ENCODE results near the gene ALDH3B2.
"Not testable (repeated sequence)": the region's sequence is repeated elsewhere in the genome, so short reads cannot be mapped to it uniquely, and the experiment has no call there.

ALDH3B2 gene

DNA sequence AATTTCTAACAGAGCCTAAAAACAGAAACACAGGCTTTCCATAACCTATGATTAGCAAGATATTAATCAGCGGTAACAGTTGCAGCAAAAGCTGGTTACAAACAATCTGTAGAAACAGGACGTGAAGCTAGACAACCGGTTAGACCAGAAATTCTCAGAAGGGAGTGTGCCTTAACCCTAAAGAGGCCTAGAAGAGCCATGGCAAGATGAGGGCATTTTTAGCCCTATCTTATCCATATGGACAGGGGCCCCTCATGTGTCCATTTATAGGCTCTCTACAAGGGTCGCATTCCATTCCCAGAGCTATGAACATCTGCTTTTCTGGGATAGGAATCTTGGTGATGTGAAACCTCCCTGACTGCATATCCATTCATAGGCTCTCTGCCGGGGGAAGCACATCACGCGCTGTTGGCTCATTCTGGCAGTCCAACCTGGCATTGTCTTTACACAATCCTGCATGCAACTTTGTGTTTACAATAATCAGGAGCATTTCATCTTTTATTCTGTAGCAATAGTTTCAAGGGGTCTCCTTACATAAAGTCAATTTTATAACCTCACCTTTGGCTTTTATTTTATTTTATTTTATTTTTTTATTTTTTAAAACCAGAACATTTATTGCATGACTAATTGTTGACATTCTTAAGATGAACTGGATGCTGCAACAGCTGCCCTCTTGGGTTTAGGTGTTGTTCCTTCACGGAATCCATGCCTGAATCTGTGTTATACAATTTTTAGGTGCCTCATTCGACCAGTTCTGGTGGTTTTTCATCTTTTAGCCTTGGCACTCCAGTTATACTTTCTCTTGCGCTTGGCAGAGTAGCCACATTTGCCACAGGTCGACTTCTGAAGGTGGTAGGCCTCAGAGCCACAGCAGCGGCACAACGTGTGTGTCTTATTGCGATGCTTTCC is 8.0 kb upstream of the ALDH3B2 start:
- H3K4me3 ChIP-seq (ENCODE audit: low read length); H3K4me1 ChIP-seq (ENCODE audit: control insufficient read depth, insufficient read depth, low read length); H3K36me3 ChIP-seq (ENCODE audit: insufficient read depth, low read length); H3K9ac ChIP-seq (ENCODE audit: low read depth, low read length); H3K4me2 ChIP-seq (ENCODE audit: low read length); H3K9me3 ChIP-seq (replicated peaks; ENCODE audit: low read length): not testable (repeated sequence)
- H3K27me3 ChIP-seq (ENCODE audit: control insufficient read depth, insufficient read depth, low read length), result peaks cover 34% of the 10 kb centered on the region

DNA sequence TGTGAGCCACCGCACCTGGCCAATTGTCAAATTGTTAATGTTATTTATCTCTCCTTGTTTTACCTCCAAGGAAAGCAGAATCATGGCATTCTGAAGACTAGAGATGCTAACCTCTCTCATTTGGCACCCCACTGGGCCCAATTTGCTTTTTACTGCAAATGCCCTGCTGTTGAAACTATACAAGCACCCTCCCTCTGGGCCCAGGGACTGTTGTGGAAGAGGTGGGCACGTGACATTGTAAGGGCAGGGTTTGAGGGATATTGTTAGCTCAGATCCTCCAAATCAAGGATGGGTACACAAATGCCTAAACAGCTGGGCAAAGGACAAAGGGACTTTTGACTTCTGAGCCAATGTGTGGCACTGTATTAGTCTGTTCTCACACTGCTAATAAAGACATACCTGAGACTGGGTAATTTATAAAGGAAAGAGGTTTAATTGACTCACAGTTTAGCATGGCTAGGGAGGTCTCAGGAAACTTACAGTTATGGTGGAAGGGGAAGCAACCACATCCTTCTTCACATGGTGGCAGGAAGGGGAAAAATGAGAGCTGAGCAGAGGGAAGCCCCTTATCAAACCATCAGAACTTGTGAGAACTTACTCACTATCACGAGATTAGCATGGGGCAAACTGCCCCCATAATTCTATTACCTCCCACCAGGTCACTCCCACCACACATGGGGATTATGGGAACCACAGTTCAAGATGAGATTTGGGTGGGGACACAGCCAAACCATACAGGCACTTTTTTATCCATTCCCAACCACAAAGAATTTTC is 6.5 kb upstream of the ALDH3B2 start:
- H3K27me3 ChIP-seq (ENCODE audit: control insufficient read depth, insufficient read depth, low read length), result peaks cover 33% of the 10 kb centered on the region
- H3K9ac ChIP-seq (ENCODE audit: low read depth, low read length), result no peak overlapping the region
- no peaks in the 10 kb centered on the region for H3K9me3 ChIP-seq (replicated peaks; ENCODE audit: low read length)
- no peak overlapping the region for H3K4me2 ChIP-seq (ENCODE audit: low read length)
- no peaks in the 10 kb centered on the region for H3K36me3 ChIP-seq (ENCODE audit: insufficient read depth, low read length)
- no peak overlapping the region for H3K4me3 ChIP-seq (ENCODE audit: low read length)
- no peaks in the 10 kb centered on the region for H3K4me1 ChIP-seq (ENCODE audit: control insufficient read depth, insufficient read depth, low read length)

DNA sequence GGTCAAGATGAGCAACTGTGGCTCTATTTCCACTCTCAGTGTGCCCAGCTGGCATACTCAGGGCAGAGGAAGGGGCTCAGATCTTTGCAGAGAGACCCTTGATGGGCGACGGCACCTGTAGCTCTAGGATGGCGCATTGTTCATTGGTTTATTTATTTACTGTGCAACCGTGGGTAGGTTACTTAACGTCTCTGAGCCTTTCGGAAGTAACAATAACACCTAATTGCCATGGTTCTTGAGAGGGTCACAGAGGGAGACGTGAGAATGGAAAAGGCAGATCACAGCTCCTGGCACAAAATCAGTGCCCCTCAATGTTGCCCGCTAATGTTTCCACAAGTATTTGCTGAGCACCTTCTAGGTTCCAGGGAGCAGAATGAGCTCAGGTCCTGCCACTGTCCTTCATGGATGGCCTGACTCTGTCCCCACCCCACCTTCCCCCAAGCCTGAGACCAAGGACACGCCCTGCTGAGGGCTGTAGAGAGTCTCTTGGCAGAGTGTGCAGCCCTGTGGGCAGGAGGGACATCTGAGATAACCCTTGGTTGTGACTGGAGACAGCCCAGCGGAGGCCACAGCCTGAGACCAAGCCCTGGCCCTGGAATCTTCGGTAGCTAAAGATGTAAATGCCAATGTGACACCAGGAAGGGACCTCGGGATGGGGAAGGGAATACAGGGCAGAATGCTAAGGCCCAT is 780 bp upstream of the ALDH3B2 start:
- no peaks in the 10 kb centered on the region for H3K4me1 ChIP-seq (ENCODE audit: control insufficient read depth, insufficient read depth, low read length)
- peaks cover 43% of the 10 kb centered on the region for H3K27me3 ChIP-seq (ENCODE audit: control insufficient read depth, insufficient read depth, low read length)
- no peaks in the 10 kb centered on the region for H3K36me3 ChIP-seq (ENCODE audit: insufficient read depth, low read length)
- H3K9ac ChIP-seq (ENCODE audit: low read depth, low read length), result no peak overlapping the region
- H3K9me3 ChIP-seq (replicated peaks; ENCODE audit: low read length), result no peaks in the 10 kb centered on the region
- no peak overlapping the region for H3K4me2 ChIP-seq (ENCODE audit: low read length)
- no peak overlapping the region for H3K4me3 ChIP-seq (ENCODE audit: low read length)

DNA sequence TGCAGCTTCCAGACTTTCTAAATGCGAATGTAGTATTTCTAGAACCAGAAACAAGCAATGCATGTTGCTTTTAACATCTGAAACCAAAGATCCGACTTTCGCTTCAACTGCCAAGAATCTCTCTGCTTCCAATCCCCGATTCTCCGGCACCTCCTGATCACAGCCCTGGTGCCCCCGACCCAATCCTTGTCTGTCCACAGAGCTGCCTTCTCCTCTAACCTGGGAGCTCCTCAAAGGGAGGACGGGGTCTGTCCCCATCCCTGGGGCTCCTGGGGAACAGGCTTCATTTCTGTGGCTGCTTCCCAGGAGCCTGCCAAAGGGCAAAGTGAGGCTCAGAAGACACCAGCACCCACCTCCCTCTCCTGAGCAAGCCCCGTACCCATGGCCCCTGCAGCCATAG is 521 bp downstream of the ALDH3B2 start:
- no peaks in the 10 kb centered on the region for H3K9me3 ChIP-seq (replicated peaks; ENCODE audit: low read length)
- no peak overlapping the region for H3K4me2 ChIP-seq (ENCODE audit: low read length)
- H3K9ac ChIP-seq (ENCODE audit: low read depth, low read length), result no peak overlapping the region
- H3K4me3 ChIP-seq (ENCODE audit: low read length), result no peak overlapping the region
- no peaks in the 10 kb centered on the region for H3K4me1 ChIP-seq (ENCODE audit: control insufficient read depth, insufficient read depth, low read length)
- H3K36me3 ChIP-seq (ENCODE audit: insufficient read depth, low read length), result no peaks in the 10 kb centered on the region
- peaks cover 43% of the 10 kb centered on the region for H3K27me3 ChIP-seq (ENCODE audit: control insufficient read depth, insufficient read depth, low read length)

DNA sequence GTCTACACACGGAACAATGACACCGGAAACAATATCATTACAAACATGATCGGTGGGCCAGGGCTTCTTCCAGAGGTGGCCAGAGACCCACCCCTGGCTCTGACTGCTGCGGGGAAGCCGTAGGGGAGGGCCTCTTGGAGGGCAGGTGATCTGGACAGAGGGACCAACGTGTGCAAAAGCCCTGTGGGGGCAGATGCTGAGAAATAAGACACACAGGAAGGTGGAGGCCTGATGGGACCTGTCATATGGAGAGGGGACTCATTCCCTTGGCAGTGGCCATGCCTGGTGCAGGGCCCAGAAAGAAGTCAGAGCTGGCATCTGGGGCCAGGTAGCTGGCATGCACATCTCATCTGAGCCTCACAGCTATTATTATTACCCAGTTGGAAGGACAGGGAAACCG is 1.1 kb downstream of the ALDH3B2 start:
- no peak overlapping the region for H3K4me3 ChIP-seq (ENCODE audit: low read length)
- no peaks in the 10 kb centered on the region for H3K36me3 ChIP-seq (ENCODE audit: insufficient read depth, low read length)
- H3K4me2 ChIP-seq (ENCODE audit: low read length), result no peak overlapping the region
- H3K9ac ChIP-seq (ENCODE audit: low read depth, low read length), result no peak overlapping the region
- H3K27me3 ChIP-seq (ENCODE audit: control insufficient read depth, insufficient read depth, low read length), result peaks cover 43% of the 10 kb centered on the region
- H3K9me3 ChIP-seq (replicated peaks; ENCODE audit: low read length), result no peaks in the 10 kb centered on the region
- no peaks in the 10 kb centered on the region for H3K4me1 ChIP-seq (ENCODE audit: control insufficient read depth, insufficient read depth, low read length)

DNA sequence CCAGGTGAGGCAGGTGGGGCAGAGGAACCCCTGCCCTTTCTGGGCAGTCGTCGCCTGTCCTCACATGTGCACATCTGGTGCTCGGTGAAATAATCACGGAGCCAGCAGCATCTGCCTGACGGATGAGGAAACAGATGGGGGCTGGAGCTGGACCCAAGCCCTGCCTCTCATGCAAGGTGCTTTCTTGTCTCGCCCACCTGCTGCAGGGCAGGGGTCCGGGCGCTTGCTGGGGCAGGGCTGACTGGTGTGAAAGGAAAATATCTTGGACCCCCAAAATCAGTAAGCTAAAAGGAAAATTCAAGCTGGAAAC is 3.3 kb downstream of the ALDH3B2 start:
- H3K4me1 ChIP-seq (ENCODE audit: control insufficient read depth, insufficient read depth, low read length), result no peaks in the 10 kb centered on the region
- no peaks in the 10 kb centered on the region for H3K36me3 ChIP-seq (ENCODE audit: insufficient read depth, low read length)
- no peak overlapping the region for H3K9ac ChIP-seq (ENCODE audit: low read depth, low read length)
- no peaks in the 10 kb centered on the region for H3K9me3 ChIP-seq (replicated peaks; ENCODE audit: low read length)
- peaks cover 32% of the 10 kb centered on the region for H3K27me3 ChIP-seq (ENCODE audit: control insufficient read depth, insufficient read depth, low read length)
- H3K4me2 ChIP-seq (ENCODE audit: low read length), result no peak overlapping the region
- no peak overlapping the region for H3K4me3 ChIP-seq (ENCODE audit: low read length)

DNA sequence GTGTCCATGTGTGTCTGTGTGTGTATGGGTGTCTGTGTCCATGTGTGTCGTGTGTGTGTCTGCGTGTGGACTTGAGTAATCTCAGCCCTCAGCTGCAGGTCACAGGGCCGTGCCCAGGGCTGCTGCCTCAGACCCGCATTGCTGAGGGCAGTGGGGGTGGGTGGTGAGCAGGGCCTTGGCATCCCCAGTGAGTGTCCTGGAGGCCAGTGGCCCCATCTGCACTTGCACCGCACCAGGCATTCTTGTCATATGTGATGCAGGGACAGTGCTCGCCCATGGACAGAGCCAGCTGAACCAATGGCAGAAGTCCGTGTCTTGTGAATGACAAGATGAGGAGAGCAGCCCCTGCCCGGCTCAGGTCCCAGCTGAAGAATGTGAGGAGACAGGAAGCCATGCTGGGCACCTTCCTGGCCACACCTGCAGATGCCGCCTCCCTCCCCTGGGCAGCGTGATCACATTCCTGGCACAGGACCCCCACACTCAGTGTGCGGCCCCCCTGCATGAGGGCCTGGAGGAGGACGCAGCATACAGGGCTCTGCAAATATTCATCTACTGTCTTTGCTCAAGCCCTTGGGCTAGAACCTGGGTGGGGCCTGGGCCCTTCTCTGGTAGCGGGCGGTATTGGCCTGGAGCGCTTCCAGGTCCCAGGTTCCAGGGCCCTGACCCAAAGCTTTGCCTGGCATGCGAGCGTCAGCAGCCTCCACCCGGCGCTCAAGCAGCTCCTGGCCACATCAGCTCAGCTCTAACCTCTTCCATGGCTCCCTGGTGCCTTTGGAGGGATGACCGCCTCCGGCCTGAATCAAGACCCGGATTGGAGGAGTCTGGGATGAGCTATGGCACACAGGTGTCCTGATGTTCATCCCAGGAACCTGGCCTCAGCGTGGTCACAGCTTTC is 3.9 kb downstream of the ALDH3B2 start:
- Histone ChIP-seq H3K4me3 (ENCODE audit: low read length) (no peak overlapping the region), H3K27me3 (ENCODE audit: control insufficient read depth, insufficient read depth, low read length) (peaks cover 29% of the 10 kb centered on the region), H3K4me1 (ENCODE audit: control insufficient read depth, insufficient read depth, low read length) (no peaks in the 10 kb centered on the region), H3K9me3 (replicated peaks; ENCODE audit: low read length) (no peaks in the 10 kb centered on the region), H3K4me2 (ENCODE audit: low read length) (no peak overlapping the region), H3K36me3 (ENCODE audit: insufficient read depth, low read length) (no peaks in the 10 kb centered on the region), H3K9ac (ENCODE audit: low read depth, low read length) (no peak overlapping the region)

DNA sequence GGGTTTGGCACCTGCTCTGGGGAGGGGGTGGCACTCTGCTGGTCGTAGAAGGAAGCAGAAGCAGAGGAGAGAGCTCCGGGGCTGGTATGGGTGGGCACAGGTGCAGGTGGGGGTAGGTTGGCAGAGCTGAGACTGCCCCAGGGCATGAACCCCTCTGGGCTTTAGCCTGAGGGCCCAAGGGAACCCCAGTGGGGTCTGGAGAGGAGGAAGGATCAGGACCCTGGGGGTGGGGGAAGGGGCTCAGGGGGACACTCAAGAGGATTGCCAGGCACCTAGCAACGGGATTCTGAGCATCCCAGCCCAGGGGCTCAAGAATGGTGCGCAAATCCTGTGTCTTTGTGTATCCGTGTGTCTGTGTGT is 6.3 kb downstream of the ALDH3B2 start:
- Histone ChIP-seq H3K4me3 (ENCODE audit: low read length) (no peak overlapping the region), H3K4me2 (ENCODE audit: low read length) (no peak overlapping the region), H3K4me1 (ENCODE audit: control insufficient read depth, insufficient read depth, low read length) (no peaks in the 10 kb centered on the region), H3K27me3 (ENCODE audit: control insufficient read depth, insufficient read depth, low read length) (peaks cover 5% of the 10 kb centered on the region), H3K36me3 (ENCODE audit: insufficient read depth, low read length) (no peaks in the 10 kb centered on the region), H3K9me3 (replicated peaks; ENCODE audit: low read length) (no peaks in the 10 kb centered on the region), H3K9ac (ENCODE audit: low read depth, low read length) (no peak overlapping the region)

DNA sequence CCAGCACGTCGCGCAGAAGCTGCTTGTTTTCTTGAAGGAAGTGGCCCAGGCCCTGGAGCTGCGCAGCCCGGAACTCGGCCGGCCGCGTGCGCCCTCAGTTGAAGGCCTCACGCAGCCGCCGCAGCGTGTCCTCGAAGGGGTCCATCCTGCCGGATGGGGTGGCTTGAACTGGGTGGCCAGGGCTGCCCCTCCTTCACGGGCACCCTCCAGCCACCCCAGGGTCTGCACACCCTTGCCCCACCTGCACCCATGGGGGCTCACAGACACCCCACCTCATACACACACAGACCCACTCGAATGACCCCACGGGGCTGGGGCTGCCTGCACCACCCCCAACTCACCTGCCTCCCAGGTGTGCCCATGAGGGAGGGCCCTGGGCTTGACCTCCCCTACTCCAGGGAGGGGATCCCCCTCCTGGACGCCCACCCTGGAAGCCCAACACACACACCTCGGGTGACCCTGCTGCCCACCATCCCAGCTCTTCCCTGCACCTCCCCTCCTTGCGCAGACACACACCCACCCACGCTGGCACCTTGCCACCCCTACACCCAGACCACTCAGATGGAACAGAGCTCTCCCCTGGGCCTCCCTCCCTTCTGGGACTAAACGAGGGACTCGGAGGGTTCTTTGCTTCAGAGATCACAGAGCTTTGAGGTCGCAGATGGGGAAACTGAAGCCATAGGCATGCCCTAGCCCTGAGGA is 6.8 kb downstream of the ALDH3B2 start:
- H3K4me2 ChIP-seq (ENCODE audit: low read length), result no peak overlapping the region
- H3K4me3 ChIP-seq (ENCODE audit: low read length), result no peak overlapping the region
- peaks cover 5% of the 10 kb centered on the region for H3K27me3 ChIP-seq (ENCODE audit: control insufficient read depth, insufficient read depth, low read length)
- H3K9ac ChIP-seq (ENCODE audit: low read depth, low read length), result no peak overlapping the region
- no peaks in the 10 kb centered on the region for H3K4me1 ChIP-seq (ENCODE audit: control insufficient read depth, insufficient read depth, low read length)
- no peaks in the 10 kb centered on the region for H3K9me3 ChIP-seq (replicated peaks; ENCODE audit: low read length)
- no peaks in the 10 kb centered on the region for H3K36me3 ChIP-seq (ENCODE audit: insufficient read depth, low read length)

DNA sequence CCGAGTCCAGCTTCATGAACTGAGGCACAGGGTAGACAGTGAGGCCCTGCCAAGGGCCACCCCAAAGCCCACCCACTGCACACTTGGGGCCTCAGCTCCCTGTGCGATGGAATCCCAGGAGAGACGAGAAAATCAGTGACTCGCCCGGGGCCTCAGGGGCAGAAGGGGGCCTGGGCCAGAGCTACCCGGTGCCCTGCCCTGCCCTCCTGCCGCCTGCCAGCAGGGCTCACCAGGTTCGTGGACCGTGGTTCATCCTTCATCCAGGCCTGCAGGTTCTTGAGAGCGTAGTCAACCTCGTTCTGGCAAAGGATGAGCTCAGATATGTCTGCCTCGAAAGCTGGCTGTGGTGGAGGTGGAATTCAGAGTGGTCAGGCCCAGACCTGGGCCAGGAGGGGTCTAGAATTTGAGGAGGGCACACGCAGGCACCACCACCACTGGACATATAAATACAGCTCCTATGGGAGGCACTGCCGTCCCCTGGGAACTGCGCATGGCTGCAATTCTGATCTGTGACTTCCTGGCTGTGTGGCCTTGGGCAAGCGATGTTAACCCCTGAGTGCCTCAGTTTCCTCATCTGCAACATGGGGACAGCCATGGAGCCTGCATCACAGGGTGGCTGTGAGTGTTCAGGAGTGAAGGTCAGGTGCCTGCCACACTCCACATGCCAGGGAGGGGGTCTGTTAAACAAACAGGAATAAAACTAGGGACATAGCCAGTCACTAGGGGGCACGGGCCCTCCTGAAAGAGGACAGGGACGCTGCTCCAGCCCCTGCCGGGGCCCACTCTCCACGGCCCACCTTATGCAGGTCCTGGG is 7.5 kb downstream of the ALDH3B2 start:
- Histone ChIP-seq H3K27me3 (ENCODE audit: control insufficient read depth, insufficient read depth, low read length) (peaks cover 12% of the 10 kb centered on the region), H3K9ac (ENCODE audit: low read depth, low read length) (no peak overlapping the region), H3K4me1 (ENCODE audit: control insufficient read depth, insufficient read depth, low read length) (no peaks in the 10 kb centered on the region), H3K4me3 (ENCODE audit: low read length) (no peak overlapping the region), H3K36me3 (ENCODE audit: insufficient read depth, low read length) (no peaks in the 10 kb centered on the region), H3K4me2 (ENCODE audit: low read length) (no peak overlapping the region), H3K9me3 (replicated peaks; ENCODE audit: low read length) (no peaks in the 10 kb centered on the region)

Data from skeletal muscle satellite cell (primary cell).